HG03139 (cell line): ENCODE data around the gene FBXW5.

Experiments used
- ATAC-seq: cut with Tn5 transposase; IDR thresholded peaks from one replicate; pipeline ENCODE4 v1.9.1; 2021; ENCODE audit not compliant: unreplicated experiment

The FBXW5 gene, protein sequence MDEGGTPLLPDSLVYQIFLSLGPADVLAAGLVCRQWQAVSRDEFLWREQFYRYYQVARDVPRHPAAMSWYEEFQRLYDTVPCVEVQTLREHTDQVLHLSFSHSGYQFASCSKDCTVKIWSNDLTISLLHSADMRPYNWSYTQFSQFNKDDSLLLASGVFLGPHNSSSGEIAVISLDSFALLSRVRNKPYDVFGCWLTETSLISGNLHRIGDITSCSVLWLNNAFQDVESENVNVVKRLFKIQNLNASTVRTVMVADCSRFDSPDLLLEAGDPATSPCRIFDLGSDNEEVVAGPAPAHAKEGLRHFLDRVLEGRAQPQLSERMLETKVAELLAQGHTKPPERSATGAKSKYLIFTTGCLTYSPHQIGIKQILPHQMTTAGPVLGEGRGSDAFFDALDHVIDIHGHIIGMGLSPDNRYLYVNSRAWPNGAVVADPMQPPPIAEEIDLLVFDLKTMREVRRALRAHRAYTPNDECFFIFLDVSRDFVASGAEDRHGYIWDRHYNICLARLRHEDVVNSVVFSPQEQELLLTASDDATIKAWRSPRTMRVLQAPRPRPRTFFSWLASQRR

DNA sequence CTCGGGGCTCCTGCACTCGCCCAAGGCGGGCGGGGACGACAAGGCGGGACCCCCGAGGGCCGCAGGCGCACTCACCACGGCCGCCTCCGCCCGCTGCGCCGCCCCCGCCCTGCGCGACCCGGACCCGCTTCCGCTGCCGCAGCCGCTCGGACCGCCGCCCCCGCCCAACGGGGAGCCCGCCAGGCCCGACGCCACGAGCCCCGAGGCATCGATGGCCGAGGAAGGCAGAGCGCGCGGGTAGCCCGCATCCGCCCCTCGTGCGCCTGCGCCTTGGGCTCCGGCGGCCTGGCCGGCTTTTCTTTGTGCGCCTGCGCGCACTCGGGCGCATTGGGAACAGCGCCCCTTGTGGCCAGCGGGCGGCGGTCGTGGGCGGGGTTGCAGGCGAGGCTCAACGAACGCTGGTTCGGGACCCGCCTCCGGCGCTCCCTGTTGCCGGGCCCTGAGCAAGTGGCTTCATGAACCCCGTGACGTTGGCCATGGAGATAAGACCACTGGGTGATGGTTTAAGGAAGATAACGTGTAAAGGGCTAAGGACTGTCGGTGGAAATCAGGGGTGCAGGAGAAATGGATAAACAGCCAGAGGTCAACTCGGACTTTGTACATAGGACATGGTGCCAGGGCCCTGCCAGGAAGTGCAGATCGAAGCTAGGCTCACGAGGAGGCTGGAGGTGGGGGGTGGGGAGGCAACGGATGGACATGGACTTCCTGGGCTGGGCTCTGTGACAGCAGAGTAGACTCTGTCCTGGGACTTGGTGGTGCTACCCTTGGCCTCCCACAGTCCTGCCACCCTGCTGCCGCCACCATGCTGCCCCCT is at the start of gene FBXW5, which contains the start of gene C8G:
TSS of gene FBXW5 (minus strand) at position 220 of the 814 bp plus-strand sequence. CDS start 655 bp downstream, outside the sequence.
TSS of gene C8G (plus strand) at position 725 of the 814 bp plus-strand sequence. CDS start at position 803, 78 bp downstream.
- ATAC-seq: peak; percentile 66

DNA sequence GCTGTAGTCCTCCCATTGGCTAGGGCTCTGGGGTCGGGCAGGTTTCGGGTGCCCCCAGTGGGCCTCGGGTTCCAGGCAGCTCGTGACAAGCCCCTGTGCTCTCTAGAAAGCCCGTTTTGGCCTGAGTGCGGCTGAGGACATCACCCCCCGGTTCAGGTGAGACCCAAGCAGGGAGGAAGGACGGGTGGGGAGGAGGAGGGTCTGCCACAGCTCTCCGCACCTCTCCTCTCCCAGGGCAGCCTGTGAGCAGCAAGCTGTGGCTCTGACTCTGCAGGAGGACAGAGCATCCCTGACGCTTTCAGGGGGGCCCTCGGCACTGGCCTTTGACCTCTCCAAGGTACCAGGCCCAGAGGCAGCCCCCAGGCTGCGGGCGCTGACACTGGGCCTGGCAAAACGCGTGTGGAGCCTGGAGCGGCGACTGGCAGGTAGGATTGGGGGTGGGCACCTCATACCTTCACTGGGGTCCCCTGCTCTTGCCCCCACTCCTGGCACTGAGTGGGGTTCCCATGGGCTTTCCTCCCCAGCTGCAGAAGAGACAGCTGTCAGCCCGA is 48.4 kb upstream of the FBXW5 start:
- no peak for ATAC-seq

DNA sequence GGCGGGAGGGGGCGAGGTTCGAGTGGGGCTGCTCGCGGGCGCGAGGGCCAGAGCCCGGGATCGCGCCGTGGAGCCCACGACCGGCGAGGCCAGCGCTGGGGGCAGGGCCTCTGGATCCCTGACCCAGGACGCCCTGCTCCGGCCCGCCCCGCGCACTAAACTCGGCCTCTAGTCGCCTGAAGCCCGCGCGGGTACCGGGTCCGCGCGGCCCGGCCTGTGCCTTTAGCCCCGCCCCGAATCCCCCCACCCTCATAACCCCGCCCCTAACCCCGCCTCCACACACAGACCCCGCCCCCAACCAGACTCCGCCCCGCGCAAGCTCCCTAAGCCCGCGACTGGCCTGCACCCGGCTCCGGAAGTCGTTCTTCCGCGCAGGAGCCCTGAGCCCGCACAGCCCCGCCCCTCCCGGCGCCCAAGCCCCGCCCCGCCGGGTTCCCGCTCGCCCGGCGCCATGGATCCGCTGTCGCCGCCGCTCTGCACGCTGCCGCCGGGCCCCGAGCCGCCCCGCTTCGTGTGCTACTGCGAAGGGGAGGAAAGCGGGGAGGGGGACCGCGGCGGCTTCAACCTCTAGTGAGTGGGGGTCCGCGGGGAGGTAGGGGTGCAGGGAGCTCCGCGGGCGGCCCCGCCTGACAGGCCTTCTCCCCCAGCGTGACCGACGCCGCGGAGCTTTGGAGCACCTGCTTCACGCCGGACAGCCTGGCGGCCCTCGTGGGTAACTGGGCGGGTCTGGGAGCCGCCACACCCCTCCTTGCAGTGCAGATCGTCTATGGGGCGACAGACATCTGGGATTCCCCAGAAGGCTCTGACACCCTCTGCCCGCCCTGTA is 47.7 kb upstream of the FBXW5 start, which contains the start of gene PAXX:
TSS of gene PAXX (plus strand) at position 430 of the 826 bp plus-strand sequence. CDS start at position 452, 22 bp downstream.
- peak; percentile 68 for ATAC-seq

DNA sequence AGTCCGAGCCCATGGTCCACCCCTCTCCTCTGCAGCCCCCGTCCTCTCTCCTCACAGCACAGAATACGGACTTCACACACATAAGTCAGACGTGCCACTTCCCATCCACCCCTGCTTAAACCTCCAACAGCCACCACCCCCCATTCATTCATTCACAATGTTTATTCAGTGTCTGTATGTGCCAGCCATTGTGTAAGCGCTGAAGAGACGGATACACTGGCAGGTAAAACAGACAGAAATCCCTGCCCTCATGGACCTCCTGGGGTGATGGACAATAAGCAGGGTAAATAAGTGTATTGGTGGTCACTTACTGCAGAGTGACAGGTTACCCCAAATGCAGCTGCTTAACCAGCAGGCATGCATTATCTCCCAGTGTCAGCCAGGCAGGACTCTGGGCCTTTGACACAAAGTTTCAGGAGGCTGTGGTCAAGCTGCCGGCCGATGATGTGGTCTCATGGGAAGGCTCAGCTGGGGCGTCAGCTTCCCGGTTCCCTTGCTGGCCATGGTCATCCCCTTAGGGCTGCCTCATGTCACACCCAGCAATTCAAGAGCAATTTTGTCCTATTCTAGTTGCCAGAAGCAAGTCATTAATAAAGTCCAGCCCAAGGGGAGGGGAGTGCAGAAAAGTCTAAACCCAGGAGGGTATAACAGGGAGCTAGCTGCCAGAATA is 45.8 kb upstream of the FBXW5 start:
- no peak for ATAC-seq

DNA sequence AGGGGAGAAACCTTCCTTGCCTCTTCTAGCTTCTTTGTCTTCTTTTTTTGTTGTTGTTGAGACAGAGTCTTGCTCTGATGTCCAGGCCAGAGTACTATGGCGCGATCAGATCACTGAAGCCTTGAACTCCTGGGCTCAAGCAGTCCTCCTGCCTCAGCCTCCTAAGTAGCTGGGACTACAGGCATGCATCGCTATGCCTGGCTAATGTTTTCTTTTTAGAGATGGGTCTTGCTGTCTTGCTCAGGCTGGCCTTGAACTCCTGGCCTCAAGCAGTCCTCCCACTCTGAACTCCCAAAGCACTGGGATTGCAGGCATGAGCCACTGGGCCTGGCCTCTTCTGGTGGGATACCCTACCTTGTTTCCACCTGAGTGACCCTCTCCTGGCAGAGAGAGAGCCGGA is 44.3 kb upstream of the FBXW5 start:
- no peak for ATAC-seq

DNA sequence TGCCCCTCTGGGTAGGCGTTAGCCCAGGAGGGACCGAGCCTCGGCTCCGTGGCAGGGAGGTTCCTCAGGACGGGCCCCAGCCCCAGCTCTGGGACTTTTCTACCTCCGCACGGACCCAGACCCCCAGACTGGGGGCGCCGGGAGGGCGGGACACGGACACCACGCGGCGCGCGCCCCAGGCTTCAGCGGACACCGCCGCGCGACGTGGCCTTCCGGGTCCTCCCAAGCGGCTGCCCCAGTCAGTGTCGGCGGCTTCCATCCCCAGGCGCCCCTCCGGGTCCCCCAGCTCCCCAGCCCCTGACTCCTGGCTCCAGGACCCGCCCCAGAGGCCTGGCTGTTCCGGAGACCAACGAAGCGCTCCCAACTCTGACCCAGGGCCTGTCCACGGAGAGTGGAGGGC is 41.3 kb upstream of the FBXW5 start:
- no peak for ATAC-seq

DNA sequence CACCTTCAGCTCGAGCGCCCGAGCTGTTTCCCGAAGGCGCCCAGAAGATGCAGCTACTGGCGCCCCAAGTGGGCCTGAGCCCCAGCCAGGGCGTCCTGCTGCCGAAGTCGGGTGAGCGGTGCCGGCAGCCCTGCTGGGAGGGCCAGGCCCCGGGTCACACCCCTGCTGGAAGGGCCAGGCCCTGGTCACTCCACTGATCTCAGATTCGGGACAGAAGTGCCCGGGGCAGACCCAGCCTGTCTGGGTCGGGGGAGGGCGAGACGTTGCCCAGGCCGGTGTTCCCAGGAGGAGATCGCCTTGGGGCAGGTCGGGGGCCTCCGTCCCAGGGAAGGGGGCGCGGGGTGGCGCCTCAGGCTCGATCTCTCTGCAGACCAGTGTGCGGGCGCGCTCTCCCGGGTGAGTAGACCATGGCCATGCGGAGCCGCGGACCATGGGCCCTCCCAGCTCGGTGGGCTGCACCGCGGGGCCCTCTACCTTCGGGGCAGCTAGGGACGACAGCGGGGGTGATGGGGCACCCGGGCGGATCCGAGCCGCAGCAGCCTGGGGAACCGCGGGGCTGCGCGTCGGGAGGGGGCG is 40.6 kb upstream of the FBXW5 start:
- ATAC-seq: no peak

DNA sequence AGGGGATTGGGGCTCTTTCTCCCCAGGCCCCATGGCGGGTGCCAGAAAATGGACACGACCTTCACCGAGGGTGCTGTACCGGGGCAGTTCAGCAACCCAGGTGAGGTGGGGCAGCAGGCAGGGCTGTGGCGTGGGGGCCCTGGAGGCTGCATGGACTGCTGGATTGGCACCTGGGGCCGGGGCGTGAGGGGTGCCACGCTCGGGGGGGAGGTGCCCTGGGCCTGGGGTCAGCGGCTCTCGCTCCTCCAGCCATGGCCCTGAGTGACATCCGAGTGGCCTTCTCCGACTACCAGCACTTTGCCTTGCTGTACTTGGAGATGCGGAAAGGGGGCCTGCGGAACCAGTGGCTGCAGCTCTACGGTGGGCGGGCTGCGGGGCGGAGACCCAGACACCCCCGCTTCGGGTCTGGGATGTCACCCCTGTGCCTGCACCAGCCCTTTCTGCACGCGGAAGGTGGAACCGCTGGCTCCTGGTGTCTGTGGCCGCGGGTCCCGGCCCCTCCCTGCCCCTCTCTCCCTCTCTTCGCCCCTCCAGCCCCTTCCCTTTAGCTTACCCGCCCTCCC is 40.0 kb upstream of the FBXW5 start:
- no peak for ATAC-seq

DNA sequence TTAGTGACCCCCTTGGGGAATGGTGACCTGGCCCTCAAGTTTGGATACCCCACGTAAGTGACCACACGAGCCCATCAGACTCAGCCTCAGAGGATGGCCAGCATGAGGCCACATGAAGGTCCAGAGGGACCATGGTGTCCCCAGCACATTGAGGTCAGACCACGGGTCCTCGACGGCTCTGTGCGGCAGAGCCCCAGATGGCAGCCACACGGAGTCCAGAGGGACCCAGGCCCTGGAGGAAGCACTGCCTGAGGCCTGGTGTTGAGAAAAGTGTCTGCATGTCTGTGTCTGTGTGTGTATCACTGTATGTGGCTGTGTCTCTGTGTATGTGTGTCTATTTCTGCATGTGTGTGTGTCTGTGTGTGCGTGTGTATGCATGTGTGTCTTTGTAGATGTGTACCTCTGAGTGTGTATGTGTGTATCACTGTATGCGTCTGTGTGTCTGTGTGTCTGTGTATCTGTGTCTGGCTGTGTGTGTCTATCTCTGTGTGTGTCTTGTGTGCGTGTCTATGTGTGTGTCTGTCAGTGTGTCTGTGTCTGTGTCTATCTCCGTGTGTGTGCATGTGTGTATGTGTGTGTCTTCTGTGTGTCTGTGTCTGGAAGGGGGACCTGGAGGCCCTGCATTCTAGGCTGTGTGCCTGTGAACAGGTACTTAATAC is 39.2 kb upstream of the FBXW5 start:
- no peak for ATAC-seq

DNA sequence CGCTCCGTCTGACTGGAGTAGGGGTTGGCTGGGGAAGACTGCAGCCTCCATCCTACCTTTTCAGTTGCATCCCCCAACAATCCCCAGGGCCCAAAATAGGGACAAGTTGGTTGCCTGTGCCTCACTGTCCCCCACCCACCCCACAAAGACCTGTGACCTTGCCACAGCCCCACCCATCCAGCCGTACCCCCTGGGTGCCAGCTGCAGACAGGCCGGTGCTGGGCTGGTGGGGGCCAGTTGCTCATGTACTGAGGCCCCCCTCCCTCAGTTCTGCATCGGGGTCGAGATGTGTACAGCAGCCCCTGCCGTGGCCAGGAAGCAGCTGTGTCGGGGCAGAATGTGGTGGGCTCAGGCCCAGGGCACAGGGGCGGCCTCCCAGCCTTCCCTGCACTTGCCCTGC is 38.6 kb upstream of the FBXW5 start:
- no peak for ATAC-seq

DNA sequence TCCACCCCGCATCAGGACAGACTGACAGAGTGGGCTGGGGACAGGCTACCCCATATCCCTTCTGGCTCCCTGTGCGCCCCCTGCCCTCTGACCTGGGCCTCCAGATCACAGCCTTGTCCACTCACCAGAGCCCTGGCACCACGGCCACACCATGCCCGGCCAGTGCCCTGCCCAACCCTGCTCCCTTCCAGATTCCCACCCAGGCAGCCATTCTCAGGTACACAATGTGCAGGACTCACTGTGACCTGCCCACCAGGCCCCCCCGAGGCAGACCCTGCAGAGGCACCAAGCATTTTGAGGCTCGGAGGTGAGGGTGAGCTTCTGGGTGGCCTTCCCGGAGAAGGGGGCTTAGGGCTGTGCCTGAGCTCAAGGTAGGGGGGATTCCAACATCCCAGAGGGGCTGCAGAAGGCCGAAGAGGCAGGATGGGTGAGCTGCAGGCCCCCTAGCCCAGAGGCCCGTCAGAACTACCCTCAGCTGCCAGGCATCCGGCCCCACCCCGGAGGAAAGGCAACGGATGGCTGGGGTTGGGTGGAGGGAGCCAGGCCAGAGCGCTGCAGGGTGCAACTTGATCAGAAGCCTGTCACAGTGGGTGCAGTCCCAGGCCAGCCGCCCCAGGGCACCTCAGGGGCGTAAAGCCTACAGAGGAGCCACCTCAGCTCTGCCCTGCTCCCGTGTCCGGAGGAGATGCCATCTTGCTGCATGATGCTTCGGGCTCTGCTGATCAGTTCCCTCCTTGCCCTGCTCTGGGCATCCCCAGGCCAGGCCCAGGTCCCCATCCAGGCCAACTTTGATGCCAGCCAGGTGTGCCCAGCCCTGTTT is 37.9 kb upstream of the FBXW5 start, which contains the start of gene LCNL1:
TSS of gene LCNL1 (plus strand) at position 762 of the 820 bp plus-strand sequence. CDS start 594 bp downstream, outside the sequence.
- no peak for ATAC-seq

DNA sequence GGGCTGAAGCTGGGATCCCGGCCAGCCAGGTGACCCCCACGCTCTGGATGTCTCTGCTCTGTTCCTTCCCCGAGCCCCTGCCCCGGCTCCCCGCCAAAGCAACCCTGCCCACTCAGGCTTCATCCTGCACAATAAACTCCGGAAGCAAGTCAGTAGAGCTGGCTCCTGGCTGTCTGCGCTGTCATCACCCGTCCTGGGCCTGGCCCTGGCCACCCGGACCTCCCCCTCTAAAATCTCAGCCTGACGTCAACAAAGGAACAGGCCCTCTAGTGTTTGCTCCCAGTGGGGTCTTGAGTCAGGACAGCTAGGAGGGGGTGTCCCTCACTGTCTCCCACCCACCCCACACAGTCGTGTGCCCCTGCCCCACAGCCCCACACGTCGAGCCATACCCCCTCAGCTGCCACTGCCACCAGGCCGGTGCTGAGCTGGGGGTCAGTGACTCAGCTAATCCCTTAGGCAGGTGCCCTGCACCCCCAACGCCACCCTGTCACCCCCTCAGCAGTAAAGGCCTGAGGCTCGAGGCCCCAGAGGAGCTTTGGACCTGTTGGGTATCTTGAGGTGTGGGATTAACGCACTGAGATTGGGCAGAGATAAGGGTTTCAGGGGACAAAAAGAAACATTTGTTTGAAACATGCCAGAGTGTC is 37.2 kb upstream of the FBXW5 start:
- no peak for ATAC-seq

DNA sequence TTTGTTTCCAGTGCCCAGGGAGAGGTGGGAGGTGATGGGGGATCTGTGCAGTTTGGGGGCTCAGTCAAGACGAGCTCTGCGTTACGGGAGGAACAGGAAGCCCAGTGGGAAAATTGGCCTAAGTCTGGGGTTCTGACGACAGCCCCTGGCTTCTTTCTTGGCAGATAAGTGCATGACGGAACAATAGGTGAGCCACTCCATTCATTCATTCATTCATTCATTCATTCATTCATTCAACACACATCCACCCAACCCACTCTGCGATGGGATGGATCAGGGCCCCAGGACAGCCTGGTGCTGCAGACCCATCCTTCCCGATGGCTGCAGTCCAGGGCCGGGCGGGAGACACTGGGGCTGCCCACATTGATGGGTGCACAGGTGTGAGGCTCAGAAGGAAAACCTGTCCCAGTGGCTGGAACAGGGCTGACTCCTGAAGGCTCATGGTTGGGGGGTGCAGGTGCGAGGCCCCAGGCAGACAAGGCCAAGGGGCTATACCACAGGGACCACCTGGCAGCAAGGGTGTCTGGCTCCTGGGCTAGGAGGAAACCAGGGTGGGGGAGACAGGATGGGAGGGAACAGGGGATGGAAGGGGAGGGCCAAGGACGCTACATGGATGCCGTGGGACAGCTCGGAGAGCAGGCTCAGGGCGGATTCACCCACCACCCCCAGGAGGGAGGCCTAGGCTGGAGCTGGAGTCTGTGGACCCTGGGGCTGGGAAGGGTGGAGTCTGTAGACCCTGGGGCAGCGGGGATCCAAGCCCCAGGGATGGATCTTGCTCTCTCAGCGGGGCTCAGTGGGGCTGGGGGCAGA is 36.3 kb upstream of the FBXW5 start:
- ATAC-seq: no peak

DNA sequence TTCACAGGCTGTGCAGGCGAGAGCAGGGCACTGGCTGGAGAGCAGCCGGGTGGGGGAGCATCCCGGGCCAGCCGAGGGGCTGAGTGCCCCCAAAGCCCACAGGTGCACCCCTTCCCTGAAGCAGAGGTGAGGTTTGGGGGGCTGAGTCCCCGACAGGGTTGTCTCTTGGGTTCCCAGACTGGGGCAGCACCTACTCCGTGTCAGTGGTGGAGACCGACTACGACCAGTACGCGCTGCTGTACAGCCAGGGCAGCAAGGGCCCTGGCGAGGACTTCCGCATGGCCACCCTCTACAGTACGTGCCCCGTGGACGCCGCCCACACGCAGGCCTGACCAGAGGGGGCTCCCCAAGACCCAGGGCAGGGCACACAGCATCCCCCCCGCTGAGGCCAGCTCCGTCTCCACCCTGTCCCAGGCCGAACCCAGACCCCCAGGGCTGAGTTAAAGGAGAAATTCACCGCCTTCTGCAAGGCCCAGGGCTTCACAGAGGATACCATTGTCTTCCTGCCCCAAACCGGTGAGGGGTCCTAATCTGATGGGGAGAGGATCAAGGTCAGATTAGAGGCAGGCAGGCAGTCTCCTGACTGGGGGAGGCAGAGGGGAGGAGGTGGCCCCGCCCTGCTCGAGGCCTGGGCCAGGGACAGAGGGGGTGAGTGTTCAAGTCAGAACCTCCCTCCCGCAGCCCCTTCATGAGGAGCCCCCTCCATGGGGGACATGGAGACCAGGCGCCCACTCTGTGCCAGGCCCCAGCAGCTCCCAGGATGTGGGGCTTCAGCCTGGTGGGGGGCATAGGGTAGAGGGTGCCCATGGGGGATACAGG is 35.4 kb upstream of the FBXW5 start:
- no peak for ATAC-seq

DNA sequence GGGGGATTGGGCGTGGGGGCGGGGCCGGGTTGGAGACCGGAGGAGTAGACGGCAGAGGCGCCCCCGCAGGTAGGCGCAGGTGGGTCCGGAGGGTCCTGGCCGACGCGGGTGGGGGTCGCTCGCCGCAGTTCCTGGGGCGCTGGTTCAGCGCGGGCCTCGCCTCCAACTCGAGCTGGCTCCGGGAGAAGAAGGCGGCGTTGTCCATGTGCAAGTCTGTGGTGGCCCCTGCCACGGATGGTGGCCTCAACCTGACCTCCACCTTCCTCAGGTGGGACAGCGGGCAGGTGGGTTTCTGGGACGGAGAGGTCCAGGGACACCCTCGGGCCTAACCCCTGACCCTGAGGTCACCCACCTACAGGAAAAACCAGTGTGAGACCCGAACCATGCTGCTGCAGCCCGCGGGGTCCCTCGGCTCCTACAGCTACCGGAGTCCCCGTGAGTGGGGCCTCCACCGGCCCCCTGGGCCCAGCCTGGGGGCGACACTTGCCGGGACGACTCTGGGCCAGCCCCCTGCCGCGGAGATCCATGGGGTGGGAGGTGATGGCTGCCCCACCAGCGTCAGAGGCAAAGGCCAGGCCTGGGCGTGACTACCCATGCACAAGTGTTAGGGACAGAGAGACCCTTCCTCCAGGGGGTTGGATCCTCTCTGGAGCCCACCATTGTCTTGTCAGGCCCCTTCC is 34.5 kb upstream of the FBXW5 start:
- ATAC-seq: no peak
